Measurements from ENCODE around the gene TBC1D24.
A peak's percentile ranks its signal among the peaks of the same experiment; 100 is the strongest.
"Not testable (repeated sequence)": the region's sequence is repeated elsewhere in the genome, so short reads cannot be mapped to it uniquely, and the experiment has no call there.

The TBC1D24 gene

GRCh38 chr16:2474877-2475412 lies at the start of gene TBC1D24:
TBC1D24 (plus strand) TSS chr16:2475127; CDS start chr16:2496149, 21,022 bp downstream.
- peak; percentile 86 for DNase-seq

GRCh38 chr16:2425825-2426430 lies 49.0 kb upstream of the TBC1D24 start:
- no peak for DNase-seq

- DNase-seq: no peak
Observed at GRCh38 chr16:2426941-2427361, 48.0 kb upstream of the TBC1D24 start.

GRCh38 chr16:2427526-2427925 lies 47.4 kb upstream of the TBC1D24 start:
- no peak for DNase-seq

- DNase-seq: peak; percentile 27
Observed at GRCh38 chr16:2428051-2428783, 46.7 kb upstream of the TBC1D24 start.

- no peak for DNase-seq
Observed at GRCh38 chr16:2428784-2429033, 46.2 kb upstream of the TBC1D24 start.

- peak; percentile 99 for DNase-seq
Observed at GRCh38 chr16:2429034-2429770, 45.7 kb upstream of the TBC1D24 start, which contains the start of gene CCNF. CCNF (plus strand) TSS chr16:2429447; CDS start chr16:2429482, 35 bp downstream.

- DNase-seq: peak; percentile 25
Observed at GRCh38 chr16:2429771-2430663, 44.9 kb upstream of the TBC1D24 start.

- no peak for DNase-seq
Observed at GRCh38 chr16:2432286-2432685, 42.6 kb upstream of the TBC1D24 start.

- DNase-seq: no peak
Observed at GRCh38 chr16:2432801-2433505, 42.0 kb upstream of the TBC1D24 start.

- DNase-seq: not testable (repeated sequence)
Observed at GRCh38 chr16:2435236-2435635, 39.7 kb upstream of the TBC1D24 start.

- no peak for DNase-seq
Observed at GRCh38 chr16:2436110-2436509, 38.8 kb upstream of the TBC1D24 start.

- no peak for DNase-seq
Observed at GRCh38 chr16:2437032-2437790, 37.7 kb upstream of the TBC1D24 start.

GRCh38 chr16:2438121-2438520 lies 36.8 kb upstream of the TBC1D24 start:
- DNase-seq: no peak

GRCh38 chr16:2439598-2439997 lies 35.3 kb upstream of the TBC1D24 start:
- DNase-seq: no peak

GRCh38 chr16:2441143-2441804 lies 33.7 kb upstream of the TBC1D24 start:
- DNase-seq: not testable (repeated sequence)

GRCh38 chr16:2443555-2443954 lies 31.4 kb upstream of the TBC1D24 start:
- no peak for DNase-seq

- DNase-seq: no peak
Observed at GRCh38 chr16:2447920-2448583, 26.9 kb upstream of the TBC1D24 start.

- no peak for DNase-seq
Observed at GRCh38 chr16:2449118-2449517, 25.8 kb upstream of the TBC1D24 start.

GRCh38 chr16:2450535-2450934 lies 24.4 kb upstream of the TBC1D24 start:
- no peak for DNase-seq

Data from CD4-positive, alpha-beta T cell treated with Interleukin-17A for 4 hours (primary cell).